GM12878 (cell line): ENCODE data around the gene PPOX. TPM values are rescaled to one million over a fixed set of nuclear protein-coding genes. Genes with fewer than 3 reads are reported as not detected.

Source experiments
- ATAC-seq: fragments of 200-7000 bp; cut with Tn5 transposase; 3 replicates; pipeline ENCODE4 v1.9.1; 2020; ENCODE audit warnings: mild to moderate bottlenecking, moderate library complexity
- BruUV-seq: library from RNA; stranded (reverse); fragments of 400-500 nt; replicated peaks from 2 replicates; lab custom pipeline; 2021; lab: Mats Ljungman, UMichigan
- CTCF ChIA-PET: fragments of 300-600 bp; sonication (Branson Sonifier 250); formaldehyde crosslinking; extraction: SDS; loops from one replicate; lab custom pipeline; 2021; ENCODE audit warnings: inconsistent platforms; lab: Yijun Ruan, JAX
- POLR2A ChIA-PET: fragments of 350-600 bp; formaldehyde crosslinking; extraction: SDS; loops from one replicate; lab custom pipeline; 2021; ENCODE audit warnings: inconsistent platforms; lab: Charles Lee
- RAD21 ChIA-PET: fragments of 300-600 bp; sonication (Branson Sonifier 250); formaldehyde crosslinking; loops from one replicate; lab custom pipeline; 2023; ENCODE audit warnings: antibody characterized with exemption; ENCODE audit not compliant: unreplicated experiment; lab: Charles Lee
- SMC1A ChIA-PET: fragments of 300-600 bp; sonication (Branson Sonifier 250); formaldehyde crosslinking; loops from one replicate; lab custom pipeline; 2023; ENCODE audit not compliant: unreplicated experiment, uncharacterized antibody; lab: Charles Lee
- DNase-seq: peaks from one replicate; pipeline ENCODE4 v3.0.0-alpha.2; 2011; ENCODE audit warnings: low read depth, low spot score
- FAIRE-seq: peaks from 3 replicates; lab custom pipeline; 2011; peaks lifted over from hg19 to GRCh38; lab: Jason Lieb, UNC
- H2AFZ ChIP-seq: 2 replicates; pipeline ENCODE4 v1.6.0; 2011; ENCODE audit warnings: low read depth, low read length, control low read depth; ENCODE audit not compliant: control insufficient read depth
- H3K27ac ChIP-seq: 2 replicates; pipeline ENCODE4 v1.5.1; 2011; ENCODE audit warnings: control low read depth; ENCODE audit not compliant: control insufficient read depth, insufficient read depth
- H3K27me3 ChIP-seq, 2 experiments: replicated peaks in 1 of 2; 2 replicates each; pipeline versions ENCODE4 v1.6.0 to v1.6.1; 2011; ENCODE audit warnings: low read length in 1 of 2; ENCODE audit not compliant: control insufficient read depth in 2 of 2, insufficient read depth in 2 of 2
- H3K36me3 ChIP-seq, 2 experiments: 2 replicates each; pipeline ENCODE4 v1.5.1; 2011; ENCODE audit warnings: low read length in 1 of 2; ENCODE audit not compliant: control insufficient read depth in 2 of 2, insufficient read depth in 2 of 2
- H3K4me1 ChIP-seq: 2 replicates; pipeline ENCODE4 v1.6.1; 2011; ENCODE audit warnings: mild to moderate bottlenecking, low read length, moderate library complexity, mixed read lengths; ENCODE audit not compliant: control insufficient read depth, insufficient read depth
- H3K4me2 ChIP-seq: 2 replicates; pipeline ENCODE4 v1.6.0; 2011; ENCODE audit warnings: control low read depth; ENCODE audit not compliant: control insufficient read depth, insufficient read depth
- H3K4me3 ChIP-seq: fragments of 200-600 bp; sonication (generic); 2 replicates; pipeline ENCODE4 v1.5.1; 2016
- H3K79me2 ChIP-seq: 2 replicates; pipeline ENCODE4 v1.6.0; 2011; ENCODE audit warnings: low read length; ENCODE audit not compliant: control insufficient read depth, insufficient read depth
- H3K9ac ChIP-seq: 2 replicates; pipeline ENCODE4 v1.8.0; 2011; ENCODE audit warnings: low read length, control low read depth, mixed read lengths; ENCODE audit not compliant: control insufficient read depth, insufficient read depth
- H3K9me3 ChIP-seq: replicated peaks from 3 replicates; pipeline ENCODE4 v1.5.1; 2011; ENCODE audit warnings: mild to moderate bottlenecking, low read length; ENCODE audit not compliant: control insufficient read depth, insufficient read depth
- H4K20me1 ChIP-seq: 2 replicates; pipeline ENCODE4 v1.6.0; 2011; ENCODE audit not compliant: control insufficient read depth, insufficient read depth
- CHD2 ChIP-seq: IDR thresholded peaks from 2 replicates; pipeline ENCODE4 v1.6.1; 2011; ENCODE audit warnings: low read depth, low read length, improper control_type of control experiment, borderline replicate concordance
- CTCF ChIP-seq, 3 experiments: IDR thresholded peaks in 2 of 3; conservative IDR thresholded peaks in 1 of 3; 2 replicates each; pipeline ENCODE4 v1.5.1; 2011; ENCODE audit warnings: low read depth in 3 of 3, low read length in 3 of 3, mild to moderate bottlenecking in 3 of 3, control low read depth in 2 of 3, moderate library complexity in 2 of 3, inconsistent platforms in 1 of 3, mixed read lengths in 1 of 3; ENCODE audit not compliant: control insufficient read depth in 2 of 3, insufficient read depth in 1 of 3; ENCODE audit errors: extremely low read depth in 1 of 3
- KLF5 ChIP-seq: fragments of 450-650 bp; IDR thresholded peaks from 2 replicates; pipeline ENCODE4 v1.6.1; 2014; ENCODE audit warnings: mild to moderate bottlenecking; ENCODE audit not compliant: partially characterized antibody
- PKNOX1 ChIP-seq: fragments of 450-650 bp; IDR thresholded peaks from 2 replicates; pipeline ENCODE4 v1.6.1; 2016; ENCODE audit warnings: mild to moderate bottlenecking
- PML ChIP-seq: IDR thresholded peaks from 2 replicates; pipeline ENCODE4 v1.6.1; 2012; ENCODE audit warnings: low read length, inconsistent platforms
- SIX5 ChIP-seq: IDR thresholded peaks from 2 replicates; pipeline ENCODE4 v1.6.1; 2011; ENCODE audit warnings: mild to moderate bottlenecking, low read depth, low read length, moderate library complexity; ENCODE audit not compliant: severe bottlenecking
- ZNF24 ChIP-seq: fragments of 450-650 bp; IDR thresholded peaks from 2 replicates; pipeline ENCODE4 v1.6.1; 2017; ENCODE audit warnings: antibody characterized with exemption, mild to moderate bottlenecking
- ZNF384 ChIP-seq: IDR thresholded peaks from 2 replicates; pipeline ENCODE4 v1.6.1; 2012; ENCODE audit warnings: low read depth, mild to moderate bottlenecking, low read length, improper control_type of control experiment, borderline replicate concordance
- WGBS: methylation state at CpG from one replicate; pipeline ENCODE4 v1.1.6; 2016; ENCODE audit warnings: low lambda C conversion rate; ENCODE audit not compliant: insufficient replicate concordance, insufficient coverage; ENCODE audit errors: missing lambda C conversion rate; 5-methylcytosine and 5-hydroxymethylcytosine counted together
- in situ Hi-C: fragments of 300-500 bp; cut with MboI; formaldehyde crosslinking; loops from 9 replicates; pipeline ENCODE4 v1.14.3; 2018; ENCODE audit warnings: mixed read lengths
- intact Hi-C: fragments of 100-400 bp; cut with micrococcal nuclease; formaldehyde crosslinking; loops from one replicate; pipeline ENCODE4 v1.14.2; 2022; ENCODE audit not compliant: unreplicated experiment
- polyA plus RNA-seq, 11 experiments: library from polyadenylated mRNA; depleted of rRNA in 4 of 11; unstranded in 6 of 11; stranded (reverse) in 5 of 11; fragments of >200 nt; fragmentation: Nextera tagmentation in 4 of 11; fragmentation: Illumina TruSeq in 1 of 11; extraction: Ambion mirVana in 4 of 11; extraction: Trizol in 1 of 11; gene quantifications; 1 replicate in 1 of 11; 2 replicates in 10 of 11; pipeline versions ENCODE4 v1.2.1 to v1.2.3, GENCODE V29; 2011 to 2016; ENCODE audit warnings: inconsistent platforms in 2 of 11, missing spikeins in 2 of 11, low read depth in 1 of 11
- total RNA-seq, 4 experiments: library from RNA; depleted of rRNA in 3 of 4; stranded (reverse); fragments of >200 nt in 3 of 4; fragmentation: Illumina TruSeq in 1 of 4; extraction: Trizol in 1 of 4; gene quantifications; 2 replicates each; pipeline versions ENCODE4 v1.2.1 to v1.2.3, GENCODE V29; 2013 to 2021

PPOX gene
- total and polyA plus RNA-seq, 10 of the 15 experiments (the other 5 are each of a cell fraction or from before 2014, with no cell fraction given), result 8.9 to 31.5 (median 20.3) TPM

DNA sequence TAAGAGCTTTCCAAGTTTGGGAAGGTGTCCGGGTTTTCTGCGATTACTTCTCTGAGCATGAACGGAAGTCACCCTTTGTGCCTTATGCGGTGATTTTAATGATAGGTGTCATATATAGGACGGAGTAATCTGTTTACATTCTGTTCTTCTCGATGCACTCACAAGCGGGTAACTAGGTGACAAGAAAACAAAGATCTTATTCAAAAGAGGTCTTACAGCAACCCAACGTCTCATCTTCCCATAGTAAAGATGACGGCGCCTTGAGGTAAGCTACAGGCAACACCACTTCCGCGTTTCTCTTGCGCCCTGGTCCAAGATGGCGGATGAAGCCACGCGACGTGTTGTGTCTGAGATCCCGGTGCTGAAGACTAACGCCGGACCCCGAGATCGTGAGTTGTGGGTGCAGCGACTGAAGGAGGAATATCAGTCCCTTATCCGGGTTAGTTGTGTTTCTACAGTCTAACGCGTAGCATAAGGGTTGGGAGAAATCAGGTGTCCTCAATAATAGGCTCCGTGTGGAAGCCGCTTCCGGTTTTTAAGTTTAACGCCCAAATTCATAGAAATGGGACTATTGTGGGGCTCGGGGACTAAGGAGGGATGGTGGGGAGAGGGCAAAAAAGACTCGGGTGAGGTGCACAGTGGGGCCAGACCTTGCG lies 12.4 kb upstream of the PPOX start, which contains the start of gene UFC1 (continued):
- TF ChIP-seq ZNF24, result no peak
- TF ChIP-seq ZNF384, result no peak
- TF ChIP-seq SIX5, result peak; percentile 75
- TF ChIP-seq KLF5, result no peak
- TF ChIP-seq, all 136 proteins: peak for 56

GRCh38 chr1:161157867-161158266 lies 8.4 kb upstream of the PPOX start:
- no peak overlapping the region for H3K4me3 ChIP-seq
- H3K4me1 ChIP-seq, result peaks cover 17% of the 10 kb centered on the region
- intact Hi-C loops, result no loop called here
- H3K27me3 ChIP-seq, result no peaks in the 10 kb centered on the region
- CTCF ChIA-PET, result interaction anchor here (0.8 to 2.2 kb wide), 12 partner anchors 9 to 224 kb away, joined by 3 to 18 read pairs (median 4); partner anchors contain the start of genes B4GALT3, PPOX and USF1
- in situ Hi-C loops, result no loop called here
- no peak overlapping the region for H3K9ac ChIP-seq
- FAIRE-seq (no peak), ATAC-seq (no peak)
- H4K20me1 ChIP-seq, result no peaks in the 10 kb centered on the region
- peaks cover 24% of the 10 kb centered on the region for H3K79me2 ChIP-seq
- no peaks in the 10 kb centered on the region for H3K9me3 ChIP-seq
- POLR2A ChIA-PET, result interaction anchor here (0.8 to 2.2 kb wide), 3 partner anchors 9 to 25 kb away, joined by 3 to 8 read pairs (median 4); no protein-coding TSS in a partner anchor
- TF ChIP-seq PKNOX1 (no peak), CTCF (IDR thresholded peaks at IDR 0.05 in 2 of 3, conservative IDR thresholded peaks at IDR 0.05 in 1 of 3; ENCODE audit: control insufficient read depth in 2 of 3, extremely low read depth in 1 of 3, insufficient read depth in 1 of 3, low read depth in 3 of 3, low read length in 3 of 3) (peak in 1 of 3 experiments; percentile 28; a peak in 1 of 6 replicates), PML (no peak), CHD2 (no peak)
- TF ChIP-seq, all 136 proteins: peak for 1
- H2AFZ ChIP-seq, result no peak overlapping the region
- no peak overlapping the region for H3K4me2 ChIP-seq
- ChIA-PET SMC1A (interaction anchor here (0.7 to 1.5 kb wide), 5 partner anchors 9 to 28 kb away, joined by 3 to 6 read pairs (median 4); partner anchors contain the start of gene PPOX), RAD21 (interaction anchor here (0.8 to 1.3 kb wide), 3 partner anchors 46 to 160 kb away, joined by 3 to 4 read pairs (median 3); no protein-coding TSS in a partner anchor)
- no peak overlapping the region for H3K27ac ChIP-seq
- 100% methylated on average over 1 of the region's 1 CpG for WGBS
- peaks cover 0 to 12% of the 10 kb centered on the region in 2 experiments for H3K36me3 ChIP-seq
- no peak for DNase-seq
- BruUV-seq, result no TSS peak
